ENCODE measurements around the gene TTBK1.

- TF ChIP-seq POLR2A (IDR thresholded peaks at IDR 0.05) (no peak), CTCF (IDR thresholded peaks at IDR 0.05) (no peak)
Measured at GRCh38 chr6:43313813-43314212, 70.5 kb downstream of the TTBK1 start.
